ENCODE measurements around the gene G6PC2.

The G6PC2 gene, protein sequence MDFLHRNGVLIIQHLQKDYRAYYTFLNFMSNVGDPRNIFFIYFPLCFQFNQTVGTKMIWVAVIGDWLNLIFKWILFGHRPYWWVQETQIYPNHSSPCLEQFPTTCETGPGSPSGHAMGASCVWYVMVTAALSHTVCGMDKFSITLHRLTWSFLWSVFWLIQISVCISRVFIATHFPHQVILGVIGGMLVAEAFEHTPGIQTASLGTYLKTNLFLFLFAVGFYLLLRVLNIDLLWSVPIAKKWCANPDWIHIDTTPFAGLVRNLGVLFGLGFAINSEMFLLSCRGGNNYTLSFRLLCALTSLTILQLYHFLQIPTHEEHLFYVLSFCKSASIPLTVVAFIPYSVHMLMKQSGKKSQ

DNA sequence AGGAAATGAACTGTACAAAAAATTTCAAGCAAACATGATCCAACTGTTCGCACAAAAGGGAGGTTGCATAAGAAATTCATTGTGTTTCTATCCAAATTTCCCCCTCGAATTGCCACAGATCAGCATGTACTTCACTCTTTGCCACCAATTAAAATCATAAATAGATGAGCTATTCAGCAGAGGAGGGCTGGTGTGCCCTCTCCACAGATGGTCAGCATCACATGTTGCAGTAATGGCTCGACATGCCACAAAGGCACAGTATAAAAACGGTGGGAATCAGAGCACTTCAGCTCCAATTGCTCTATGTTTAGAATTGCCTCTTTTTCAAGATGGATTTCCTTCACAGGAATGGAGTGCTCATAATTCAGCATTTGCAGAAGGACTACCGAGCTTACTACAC lies at the start of gene G6PC2:
G6PC2 (plus strand) TSS at position 289 of the 400 bp plus-strand sequence; CDS start at position 330, 41 bp downstream.
- TF ChIP-seq GATA2 (IDR thresholded peaks at IDR 0.05; ENCODE audit: low read depth, low read length) (no peak), GATA3 (IDR thresholded peaks at IDR 0.05; ENCODE audit: low read depth, low read length) (no peak)

DNA sequence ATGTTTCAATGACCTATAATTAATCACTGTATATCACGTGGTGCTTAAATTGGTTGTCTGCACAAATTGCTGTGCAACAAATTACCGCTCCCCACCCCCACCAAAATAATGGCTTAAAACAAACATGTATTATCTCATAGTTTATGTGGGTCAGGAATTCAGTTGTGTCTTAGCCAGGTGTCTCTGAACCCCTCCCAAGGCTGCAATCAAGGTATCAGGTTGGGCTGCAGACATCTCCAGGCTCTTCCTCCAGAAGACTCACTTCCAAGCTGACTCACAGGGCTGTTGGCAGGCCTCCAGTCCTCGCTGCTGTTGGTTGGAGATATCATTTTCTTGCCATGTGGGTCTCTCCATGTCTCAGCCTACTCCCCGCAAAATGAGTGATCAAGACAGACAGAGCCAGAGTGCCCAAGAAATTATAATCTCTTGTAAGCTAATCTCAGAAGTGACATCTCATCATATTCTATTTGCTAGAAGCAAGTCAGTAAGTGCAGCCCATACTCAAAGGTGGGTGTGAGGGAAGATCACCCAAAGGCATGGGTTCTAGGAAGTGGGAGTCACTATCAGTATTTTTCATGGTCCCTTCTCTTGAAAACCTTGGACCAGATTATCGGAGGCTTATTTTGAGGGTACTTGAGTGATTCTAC lies 49.3 kb upstream of the G6PC2 start:
- TF ChIP-seq GATA2 (IDR thresholded peaks at IDR 0.05; ENCODE audit: low read depth, low read length) = no peak

DNA sequence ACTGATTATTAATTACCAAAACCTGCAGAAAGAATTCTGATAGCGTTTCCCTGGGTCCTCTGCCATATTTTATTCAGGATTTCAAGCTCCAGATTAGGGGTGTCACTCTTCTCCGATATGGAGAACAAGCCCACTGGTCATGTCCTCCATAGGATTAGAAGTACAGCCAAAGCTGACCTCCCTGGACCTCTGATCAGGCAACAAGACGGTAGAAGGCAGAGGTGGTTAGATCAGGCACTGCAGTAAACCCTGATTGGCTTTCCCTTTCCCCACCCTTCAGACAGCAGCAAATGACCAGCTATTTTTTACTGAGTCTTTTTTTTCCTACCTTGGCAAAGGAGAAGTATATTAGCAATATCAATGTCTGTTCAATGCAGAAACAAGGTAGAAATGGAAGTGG lies 48.6 kb upstream of the G6PC2 start:
- no peak for TF ChIP-seq GATA2 (IDR thresholded peaks at IDR 0.05; ENCODE audit: low read depth, low read length)
- no peak for TF ChIP-seq GATA3 (IDR thresholded peaks at IDR 0.05; ENCODE audit: low read depth, low read length)

DNA sequence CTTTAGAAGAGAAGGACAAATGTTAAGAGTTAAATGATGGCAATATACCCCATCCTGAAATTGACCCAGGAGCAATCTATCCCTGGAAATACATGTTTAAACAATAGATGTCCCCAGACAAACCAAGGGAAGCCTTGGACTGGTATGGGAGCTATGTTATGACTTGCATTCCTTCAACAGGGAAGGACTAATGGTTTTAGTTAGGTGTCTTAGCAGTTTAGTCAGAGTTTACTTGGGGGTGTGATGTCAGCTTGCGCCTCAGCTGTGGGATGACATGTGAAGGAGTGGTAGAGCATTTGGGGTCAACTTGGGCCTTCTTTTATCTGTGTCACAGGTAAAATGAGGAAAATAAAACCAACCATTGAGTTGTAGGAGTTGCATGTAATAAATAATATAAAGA lies 47.6 kb upstream of the G6PC2 start:
- TF ChIP-seq GATA2 (IDR thresholded peaks at IDR 0.05; ENCODE audit: low read depth, low read length) (no peak), GATA3 (IDR thresholded peaks at IDR 0.05; ENCODE audit: low read depth, low read length) (no peak)

DNA sequence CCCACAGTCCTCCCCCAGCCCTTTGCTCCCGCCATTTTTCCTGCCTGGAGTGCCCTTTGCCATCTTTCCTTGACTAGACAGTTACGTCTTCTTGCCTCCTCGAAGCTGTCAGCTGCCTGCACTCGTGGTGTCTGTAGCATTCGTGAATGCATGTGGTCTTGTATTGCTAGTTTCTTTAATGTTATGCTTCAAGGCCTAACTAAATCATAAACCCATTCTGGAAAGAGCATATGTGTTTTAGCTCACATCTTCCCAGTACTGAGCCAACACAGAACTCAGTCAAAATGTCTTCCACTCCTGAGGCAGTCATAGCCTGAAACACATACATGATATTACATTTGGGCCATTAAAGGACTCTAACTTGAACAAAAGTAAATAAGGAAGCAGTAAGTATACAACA lies 46.4 kb upstream of the G6PC2 start:
- no peak for TF ChIP-seq GATA3 (IDR thresholded peaks at IDR 0.05; ENCODE audit: low read depth, low read length)
- TF ChIP-seq GATA2 (IDR thresholded peaks at IDR 0.05; ENCODE audit: low read depth, low read length) = no peak

DNA sequence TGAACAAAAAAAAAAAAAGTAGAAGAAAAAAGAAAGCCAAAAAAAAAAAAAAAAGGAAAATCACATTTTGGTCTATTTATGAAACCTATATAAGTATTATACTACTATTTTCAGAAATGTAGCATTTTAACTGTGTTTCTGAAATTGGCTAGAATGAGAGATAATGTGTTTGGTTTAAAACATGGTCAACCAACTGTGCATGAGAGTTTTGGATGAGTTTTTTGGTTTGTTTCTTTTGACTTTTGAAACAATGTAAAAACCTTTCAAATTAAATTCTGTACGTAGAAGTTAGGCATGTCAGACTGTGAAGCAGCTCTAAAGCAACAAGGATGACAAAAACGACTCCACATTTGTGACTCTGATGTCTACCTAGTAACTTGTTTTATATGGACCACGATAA lies 45.5 kb upstream of the G6PC2 start:
- TF ChIP-seq GATA3 (IDR thresholded peaks at IDR 0.05; ENCODE audit: low read depth, low read length) (no peak), GATA2 (IDR thresholded peaks at IDR 0.05; ENCODE audit: low read depth, low read length) (no peak)

DNA sequence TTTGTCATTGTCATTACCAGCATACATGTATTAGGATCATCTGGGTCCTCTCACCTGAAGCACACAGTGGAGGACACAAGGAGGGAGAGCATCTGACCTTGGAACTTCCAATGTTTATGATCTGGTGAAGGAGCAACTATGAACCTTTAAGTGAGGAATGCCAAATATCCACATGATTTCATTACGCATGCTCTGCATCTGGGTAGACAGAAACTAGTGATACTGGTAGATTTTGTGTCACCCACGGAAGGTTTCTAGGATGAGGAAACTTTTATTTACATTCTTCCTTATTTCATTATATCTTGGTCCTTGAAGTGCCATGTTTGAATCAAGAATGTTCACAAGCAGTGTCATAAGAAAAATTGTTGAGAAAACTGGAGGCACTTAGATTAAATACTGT lies 42.9 kb upstream of the G6PC2 start:
- TF ChIP-seq GATA3 (IDR thresholded peaks at IDR 0.05; ENCODE audit: low read depth, low read length) = no peak
- no peak for TF ChIP-seq GATA2 (IDR thresholded peaks at IDR 0.05; ENCODE audit: low read depth, low read length)

DNA sequence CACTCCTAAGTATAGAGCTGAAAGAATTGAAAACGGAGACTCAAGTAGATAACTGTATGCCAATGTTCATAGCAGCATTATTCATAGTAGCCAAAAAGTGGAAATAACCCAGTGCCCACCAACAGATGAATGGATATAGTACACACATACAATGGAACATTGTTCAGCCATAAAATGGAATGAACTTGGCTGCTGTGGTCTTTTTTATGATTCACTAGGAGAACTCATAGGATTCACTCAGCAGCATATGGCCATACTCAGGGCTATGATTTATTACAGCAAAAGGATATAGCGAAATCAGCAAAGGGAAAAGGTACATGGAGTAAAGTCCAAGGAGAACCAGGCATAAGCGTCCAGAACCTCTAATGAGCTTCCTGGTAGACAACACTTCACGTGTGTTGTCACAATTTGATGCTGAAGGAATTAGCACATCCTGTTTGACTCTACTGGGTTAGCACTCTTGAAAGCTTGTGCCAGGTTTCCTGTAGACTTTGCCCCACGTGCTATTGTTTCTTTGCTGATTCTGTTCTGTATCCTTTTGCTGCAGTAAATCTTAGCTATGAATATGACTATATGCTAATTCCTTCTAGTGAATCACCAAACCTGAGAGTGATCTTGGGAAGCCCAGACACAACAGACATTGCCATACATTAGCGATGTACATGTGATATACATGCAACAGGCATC lies 26.6 kb upstream of the G6PC2 start:
- TF ChIP-seq GATA2 (IDR thresholded peaks at IDR 0.05; ENCODE audit: low read depth, low read length) (no peak), GATA3 (IDR thresholded peaks at IDR 0.05; ENCODE audit: low read depth, low read length) (no peak)

DNA sequence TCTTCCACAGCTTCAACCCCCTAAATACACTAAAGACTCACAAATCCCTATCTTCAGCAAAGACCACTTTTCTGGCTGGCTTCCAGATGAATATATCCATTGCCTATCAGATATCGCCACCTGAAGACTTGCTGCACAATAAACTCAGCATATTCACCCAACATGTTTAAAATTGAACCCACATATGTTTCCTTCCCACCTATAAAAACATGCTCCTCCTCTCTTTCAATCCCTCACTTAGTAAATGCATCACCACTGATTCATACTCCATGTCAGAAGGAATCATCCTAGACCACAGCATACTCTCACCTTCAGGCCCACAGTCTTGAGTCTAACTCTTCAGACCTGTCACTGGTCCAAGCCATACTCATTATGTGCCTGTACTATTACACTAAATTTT lies 16.1 kb upstream of the G6PC2 start:
- TF ChIP-seq GATA3 (IDR thresholded peaks at IDR 0.05; ENCODE audit: low read depth, low read length) = no peak
- no peak for TF ChIP-seq GATA2 (IDR thresholded peaks at IDR 0.05; ENCODE audit: low read depth, low read length)

DNA sequence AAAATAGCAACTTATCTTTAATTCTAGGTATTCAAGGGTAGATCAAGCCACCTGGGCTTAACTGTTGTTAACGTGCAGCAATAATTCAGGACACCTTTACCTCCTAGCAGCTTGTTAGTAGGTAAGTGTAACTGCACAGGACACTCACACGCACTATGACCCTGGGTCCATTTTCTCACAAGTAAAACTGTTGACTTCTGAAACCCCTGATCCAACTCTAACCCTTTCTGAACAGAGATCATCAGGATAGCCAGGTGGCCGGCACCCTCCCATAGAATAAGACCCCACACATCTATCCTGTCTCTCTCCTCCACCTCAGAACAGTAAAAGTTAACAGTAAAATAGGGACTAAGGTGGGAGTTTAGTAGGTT lies 11.5 kb upstream of the G6PC2 start:
- TF ChIP-seq GATA3 (IDR thresholded peaks at IDR 0.05; ENCODE audit: low read depth, low read length) (no peak), GATA2 (IDR thresholded peaks at IDR 0.05; ENCODE audit: low read depth, low read length) (no peak)

DNA sequence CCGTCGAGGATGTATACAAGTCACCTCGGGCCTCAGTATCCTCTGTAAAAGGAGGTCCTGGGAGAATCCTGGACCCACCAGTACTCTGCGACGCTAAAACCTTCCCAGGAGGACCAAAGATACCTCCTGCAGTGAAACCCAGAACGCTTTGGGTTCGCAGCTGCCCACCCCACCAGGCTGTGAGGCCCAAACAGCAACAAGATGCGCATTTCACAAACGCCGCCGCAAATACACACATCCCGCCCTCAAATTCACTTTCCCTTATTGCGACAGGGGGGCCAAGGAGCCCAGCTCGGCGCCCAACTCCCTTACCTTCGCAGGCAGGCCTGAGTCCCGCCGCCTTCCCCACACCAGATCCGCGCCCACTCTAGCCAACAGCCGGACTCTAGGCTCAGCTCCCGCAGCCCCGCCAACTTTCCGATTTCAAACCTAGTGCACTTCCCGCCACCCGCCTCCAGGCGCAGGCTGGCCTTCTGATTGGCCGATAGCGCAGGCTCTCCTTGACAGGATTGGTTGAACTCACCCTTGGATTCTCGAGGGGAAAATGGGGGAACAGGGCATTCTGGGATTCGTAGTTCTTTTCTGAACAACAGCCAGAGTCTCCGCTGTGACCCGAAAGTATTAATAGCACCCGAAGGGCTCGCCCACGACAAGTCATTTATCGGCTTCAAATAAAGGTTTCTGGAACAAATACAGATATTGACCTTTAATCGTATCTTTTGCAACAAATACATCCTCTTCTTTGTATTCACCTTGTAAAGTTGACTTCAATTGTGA lies 10.9 kb upstream of the G6PC2 start, which contains the start of gene SPC25:
SPC25 (minus strand) TSS at position 425 of the 777 bp plus-strand sequence. CDS start 911 bp downstream, outside the sequence.
- no peak for TF ChIP-seq GATA2 (IDR thresholded peaks at IDR 0.05; ENCODE audit: low read depth, low read length)
- no peak for TF ChIP-seq GATA3 (IDR thresholded peaks at IDR 0.05; ENCODE audit: low read depth, low read length)

DNA sequence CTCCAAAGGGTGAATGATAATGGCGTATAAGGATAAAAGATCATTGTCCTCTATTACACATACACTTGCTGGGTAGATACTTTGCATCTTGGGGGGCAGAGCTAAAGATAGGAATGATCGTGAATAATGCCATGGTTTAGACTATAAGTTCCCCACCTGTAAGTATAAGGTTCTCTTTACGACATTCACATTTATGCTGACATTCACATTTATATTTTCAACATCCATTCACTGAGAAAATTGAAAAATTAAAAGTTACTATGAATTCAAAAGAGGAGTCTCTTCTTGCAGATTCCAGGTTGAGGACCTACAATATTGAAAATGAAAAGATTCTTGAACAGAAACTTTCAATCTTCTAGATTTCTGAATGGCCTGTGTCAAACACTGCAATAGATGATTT lies 8.8 kb upstream of the G6PC2 start:
- no peak for TF ChIP-seq GATA3 (IDR thresholded peaks at IDR 0.05; ENCODE audit: low read depth, low read length)
- no peak for TF ChIP-seq GATA2 (IDR thresholded peaks at IDR 0.05; ENCODE audit: low read depth, low read length)

DNA sequence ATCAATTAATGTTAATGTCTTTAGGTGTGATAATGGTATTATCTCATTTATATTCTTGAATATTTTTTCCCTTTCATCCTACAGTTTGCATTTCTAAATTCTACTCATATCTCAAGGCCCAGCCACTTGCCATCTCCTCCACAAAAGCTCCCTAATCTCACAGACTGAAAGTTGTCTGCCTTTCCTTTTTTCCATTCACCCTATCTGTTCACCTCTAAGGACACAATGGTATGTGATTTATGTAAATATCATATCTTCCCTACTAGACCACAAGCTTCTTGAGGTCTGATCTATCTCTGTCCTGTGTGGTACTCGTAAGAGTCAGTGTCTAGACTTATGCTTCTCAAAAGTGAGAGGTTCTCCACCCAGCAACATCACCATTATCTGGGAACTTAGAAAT lies 7.0 kb upstream of the G6PC2 start:
- TF ChIP-seq GATA2 (IDR thresholded peaks at IDR 0.05; ENCODE audit: low read depth, low read length) (no peak), GATA3 (IDR thresholded peaks at IDR 0.05; ENCODE audit: low read depth, low read length) (no peak)

DNA sequence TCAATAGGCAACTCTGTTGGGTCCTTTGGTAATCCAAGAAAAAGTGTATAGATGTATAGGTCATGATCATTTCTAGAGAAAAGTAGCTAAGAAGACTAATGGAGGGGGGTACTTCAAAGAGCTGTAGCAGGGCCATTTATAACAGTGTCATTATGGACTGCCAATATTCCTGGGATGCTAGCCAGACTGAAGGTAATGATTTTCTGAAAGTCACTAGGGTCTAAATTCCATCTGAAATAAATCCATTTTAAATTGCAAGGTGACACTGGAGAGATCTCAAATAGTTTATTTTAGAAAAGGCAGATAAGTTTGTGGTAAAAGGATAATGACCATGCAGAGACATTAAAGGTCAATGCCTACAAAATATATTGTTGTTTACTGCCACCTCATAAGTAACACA lies 6.4 kb upstream of the G6PC2 start:
- no peak for TF ChIP-seq GATA3 (IDR thresholded peaks at IDR 0.05; ENCODE audit: low read depth, low read length)
- TF ChIP-seq GATA2 (IDR thresholded peaks at IDR 0.05; ENCODE audit: low read depth, low read length) = no peak

Data from SH-SY5Y (cell line).